IMR-90 (cell line): ENCODE measurements around the gene LIN7B. TPM values are rescaled to one million over a fixed set of nuclear protein-coding genes. Genes with fewer than 3 reads are reported as not detected.

Experiments used
- ATAC-seq: fragments of 200-7000 bp; cut with Tn5 transposase; 2 replicates; pipeline ENCODE4 v1.9.1; 2020; ENCODE audit warnings: low read depth, mild to moderate bottlenecking, moderate library complexity
- BruUV-seq: library from RNA; stranded (reverse); fragments of 400-500 nt; replicated peaks from 2 replicates; lab custom pipeline; 2021; lab: Mats Ljungman, UMichigan
- CTCF ChIA-PET: fragments of 300-600 bp; formaldehyde crosslinking; extraction: SDS; loops from one replicate; lab custom pipeline; 2021; ENCODE audit warnings: antibody characterized with exemption; lab: Yijun Ruan, JAX
- POLR2A ChIA-PET: fragments of 300-600 bp; sonication (Branson Sonifier 250); formaldehyde crosslinking; loops from one replicate; lab custom pipeline; 2022; ENCODE audit warnings: antibody characterized with exemption; ENCODE audit not compliant: unreplicated experiment; lab: Charles Lee
- DNase-seq: peaks from one replicate; pipeline ENCODE4 v3.0.0; 2013
- H2AFZ ChIP-seq: replicated peaks from 2 replicates; pipeline ENCODE3; 2013; ENCODE audit warnings: low read length, mild to moderate bottlenecking; ENCODE audit not compliant: poor library complexity
- H2AK5ac ChIP-seq: 2 replicates; pipeline ENCODE4 v1.6.1; 2013; ENCODE audit warnings: low read depth, low read length, inconsistent platforms
- H2AK9ac ChIP-seq: replicated peaks from 2 replicates; pipeline ENCODE3; 2013; ENCODE audit warnings: mild to moderate bottlenecking, low read depth, low read length, moderate library complexity; ENCODE audit not compliant: poor library complexity
- H2BK120ac ChIP-seq: 2 replicates; pipeline ENCODE4 v1.6.1; 2013; ENCODE audit warnings: low read depth, low read length, inconsistent platforms
- H2BK15ac ChIP-seq: 3 replicates; pipeline ENCODE4 v1.6.1; 2013; ENCODE audit warnings: low read depth, low read length, inconsistent platforms
- H2BK20ac ChIP-seq: 2 replicates; pipeline ENCODE4 v1.6.1; 2013; ENCODE audit warnings: low read depth, mild to moderate bottlenecking, inconsistent platforms, low read length, moderate library complexity
- H2BK5ac ChIP-seq: 2 replicates; pipeline ENCODE4 v1.6.1; 2013; ENCODE audit warnings: mild to moderate bottlenecking, low read depth, low read length, inconsistent platforms; ENCODE audit not compliant: poor library complexity, severe bottlenecking
- H3K14ac ChIP-seq: replicated peaks from 2 replicates; pipeline ENCODE4 v1.6.1; 2013; ENCODE audit warnings: low read depth, low read length, inconsistent platforms
- H3K18ac ChIP-seq: 2 replicates; pipeline ENCODE4 v1.6.1; 2013; ENCODE audit warnings: low read depth, low read length, control low read depth
- H3K23ac ChIP-seq: 2 replicates; pipeline ENCODE4 v1.6.1; 2013; ENCODE audit warnings: low read depth, low read length, inconsistent platforms
- H3K27ac ChIP-seq: 2 replicates; pipeline ENCODE4 v1.5.1; 2013; ENCODE audit warnings: mild to moderate bottlenecking, control low read depth, low read length; ENCODE audit not compliant: insufficient read depth
- H3K27me3 ChIP-seq: 2 replicates; pipeline ENCODE4 v1.6.1; 2013; ENCODE audit warnings: low read length; ENCODE audit not compliant: control insufficient read depth, insufficient read depth
- H3K36me3 ChIP-seq: 2 replicates; pipeline ENCODE4 v1.6.1; 2013; ENCODE audit warnings: low read length, mixed read lengths; ENCODE audit not compliant: control insufficient read depth, insufficient read depth
- H3K4ac ChIP-seq: 2 replicates; pipeline ENCODE4 v1.6.1; 2013; ENCODE audit warnings: low read depth, low read length, inconsistent platforms
- H3K4me1 ChIP-seq: 2 replicates; pipeline ENCODE4 v1.6.1; 2013; ENCODE audit warnings: low read length, mixed read lengths; ENCODE audit not compliant: control insufficient read depth, insufficient read depth
- H3K4me2 ChIP-seq: 2 replicates; pipeline ENCODE4 v1.6.1; 2013; ENCODE audit warnings: low read depth, mild to moderate bottlenecking, control low read depth, low read length, moderate library complexity
- H3K4me3 ChIP-seq: 2 replicates; pipeline ENCODE4 v1.5.1; 2013; ENCODE audit warnings: low read depth, mild to moderate bottlenecking, control low read depth, low read length, moderate library complexity; ENCODE audit not compliant: insufficient read depth
- H3K56ac ChIP-seq: 2 replicates; pipeline ENCODE4 v1.6.1; 2013; ENCODE audit warnings: low read length, inconsistent platforms; ENCODE audit not compliant: insufficient read depth; ENCODE audit errors: extremely low read depth
- H3K79me1 ChIP-seq, 2 experiments: 2 replicates each; pipeline ENCODE4 v1.6.1; 2013; ENCODE audit warnings: low read length in 2 of 2, inconsistent platforms in 1 of 2, low read depth in 1 of 2
- H3K9ac ChIP-seq: 2 replicates; pipeline ENCODE4 v1.6.1; 2013; ENCODE audit warnings: low read depth, low read length, control low read depth
- H3K9me1 ChIP-seq: 2 replicates; pipeline ENCODE4 v1.6.1; 2013; ENCODE audit warnings: low read length, inconsistent platforms; ENCODE audit not compliant: insufficient read depth
- H3K9me3 ChIP-seq: 2 replicates; pipeline ENCODE4 v1.6.1; 2013; ENCODE audit warnings: low read length; ENCODE audit not compliant: control insufficient read depth, insufficient read depth
- H4K20me1 ChIP-seq: 2 replicates; pipeline ENCODE4 v1.6.1; 2013; ENCODE audit warnings: low read length, inconsistent platforms; ENCODE audit not compliant: insufficient read depth
- H4K5ac ChIP-seq: 2 replicates; pipeline ENCODE4 v1.6.1; 2013; ENCODE audit warnings: mild to moderate bottlenecking, low read depth, low read length, control low read depth
- H4K8ac ChIP-seq, 2 experiments: 2 replicates each; pipeline ENCODE4 v1.6.1; 2013; ENCODE audit warnings: low read depth in 2 of 2, low read length in 2 of 2, control low read depth in 1 of 2, inconsistent platforms in 1 of 2
- H4K91ac ChIP-seq: 2 replicates; pipeline ENCODE4 v1.6.1; 2013; ENCODE audit warnings: low read depth, low read length, inconsistent platforms; ENCODE audit not compliant: insufficient read depth
- CHD1 ChIP-seq: IDR thresholded peaks from 2 replicates; pipeline ENCODE4 v1.6.1; 2012; ENCODE audit warnings: low read depth, low read length, improper control_type of control experiment
- MAZ ChIP-seq: IDR thresholded peaks from 2 replicates; pipeline ENCODE4 v1.6.1; 2012; ENCODE audit warnings: low read depth, mild to moderate bottlenecking, low read length, improper control_type of control experiment, moderate library complexity, borderline replicate concordance
- WGBS, 2 experiments: methylation state at CpG; one replicate each; pipeline versions ENCODE4 v1.1.5 to v1.1.7; 2013; ENCODE audit warnings: missing lambda C conversion rate in 2 of 2; ENCODE audit not compliant: insufficient read length in 1 of 2; ENCODE audit errors: extremely low coverage in 2 of 2; 5-methylcytosine and 5-hydroxymethylcytosine counted together
- dilution Hi-C: fragments of 300-500 bp; cut with HindIII; formaldehyde crosslinking; loops from one replicate; pipeline ENCODE4 v1.14.3; 2018; ENCODE audit warnings: low sequenced_read_pairs; ENCODE audit not compliant: unreplicated experiment
- in situ Hi-C: fragments of 300-500 bp; cut with MboI; formaldehyde crosslinking; loops from 3 replicates; pipeline ENCODE4 v1.14.3; 2019; ENCODE audit warnings: low sequenced_read_pairs, inconsistent platforms, mixed read lengths
- intact Hi-C: fragments of 100-400 bp; cut with micrococcal nuclease; formaldehyde crosslinking; loops from 2 replicates; pipeline ENCODE4 v1.10.0; 2022
- polyA plus RNA-seq, 3 experiments: library from polyadenylated mRNA; depleted of rRNA; stranded (reverse); fragments of >200 nt; gene quantifications; 2 replicates each; pipeline ENCODE4 v1.2.3, GENCODE V29; 2012; ENCODE audit warnings: low replicate concordance in 1 of 3
- total RNA-seq: library from RNA; depleted of rRNA; stranded (reverse); fragments of >200 nt; gene quantifications from 2 replicates; pipeline ENCODE4 v1.2.3, GENCODE V29; 2012
- TF ChIP-seq, protein P1 (sequence below): conservative IDR thresholded peaks from 2 replicates; pipeline ENCODE4 v1.5.1; 2012; ENCODE audit warnings: mild to moderate bottlenecking, low read depth, low read length, improper control_type of control experiment
- TF ChIP-seq, protein P2 (sequence below): fragments of 150-350 bp; IDR thresholded peaks from 2 replicates; pipeline ENCODE4 v1.6.1; 2017; ENCODE audit warnings: mild to moderate bottlenecking, antibody characterized with exemption, low read length, low read depth

The LIN7B gene
- total and polyA plus RNA-seq, 2 of the 4 experiments (the other 2 are of a cell fraction), result 3.8 to 8.0 TPM

DNA sequence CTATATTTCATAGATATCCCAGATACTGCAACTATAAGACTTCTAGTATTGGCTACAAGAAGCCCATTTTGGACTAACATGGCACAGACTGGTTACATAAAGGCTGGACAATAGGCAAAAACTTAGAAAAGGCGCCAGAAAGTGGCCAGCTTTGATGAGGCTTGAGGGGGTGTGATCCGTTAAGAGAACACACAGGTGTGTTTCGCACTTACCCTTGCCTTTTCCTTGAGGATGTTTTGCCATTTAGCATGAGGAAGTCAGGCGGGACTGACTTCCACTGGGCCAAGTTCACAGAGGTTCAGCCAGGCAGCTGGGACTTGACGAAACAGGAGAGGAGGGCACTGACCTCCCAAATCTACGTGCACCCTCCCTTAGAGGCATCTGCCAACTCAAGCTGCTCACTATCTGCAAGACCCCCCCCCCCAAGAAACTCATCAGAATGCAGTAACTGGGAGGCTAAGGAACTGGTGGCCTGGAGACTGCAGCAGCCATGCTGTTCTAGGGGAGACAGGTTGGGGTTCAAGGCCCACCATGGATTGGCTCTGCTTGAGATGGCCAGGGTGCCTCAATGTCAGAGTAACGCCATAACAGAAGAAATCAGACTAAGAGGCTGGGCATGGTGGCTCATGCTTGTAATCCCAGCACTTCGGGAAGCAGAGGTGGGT, 4.5 kb upstream of the LIN7B start:
- POLR2A ChIA-PET, result no interaction called here
- no peak overlapping the region for H2AFZ ChIP-seq

More for the DNA sequence above, 4.5 kb upstream of the LIN7B start:
- Histone ChIP-seq H2BK5ac (no peak overlapping the region), H3K79me1 (peaks cover 8 to 44% of the 10 kb centered on the region in 2 experiments; a peak in 3 of 4 replicates), H3K56ac (no peak overlapping the region), H3K9ac (no peak overlapping the region), H2BK120ac (no peak overlapping the region), H4K91ac (no peak overlapping the region), H3K18ac (no peak overlapping the region), H3K14ac (no peak overlapping the region), H3K4ac (no peak overlapping the region), H4K8ac (no peak overlapping the region), H3K36me3 (peaks cover 46% of the 10 kb centered on the region), H3K9me1 (peaks cover 15% of the 10 kb centered on the region), H4K20me1 (peaks cover 31% of the 10 kb centered on the region), H2AK5ac (0 out of 2 replicates have a peak overlapping the region, but pooled peaks have one; percentile 8), H3K9me3 (no peaks in the 10 kb centered on the region), H3K23ac (no peak overlapping the region), H2BK20ac (no peak overlapping the region), H3K4me2 (no peak overlapping the region), H3K4me1 (peaks cover 4% of the 10 kb centered on the region), H2BK15ac (no peak overlapping the region), H2AK9ac (no peak overlapping the region), H3K27ac (no peak overlapping the region), H4K5ac (no peak overlapping the region), H3K27me3 (no peaks in the 10 kb centered on the region), H3K4me3 (no peak overlapping the region)
- DNase-seq, result no peak
- dilution Hi-C loops, result no loop called here
- no peak for ATAC-seq
- TF ChIP-seq, protein P1, sequence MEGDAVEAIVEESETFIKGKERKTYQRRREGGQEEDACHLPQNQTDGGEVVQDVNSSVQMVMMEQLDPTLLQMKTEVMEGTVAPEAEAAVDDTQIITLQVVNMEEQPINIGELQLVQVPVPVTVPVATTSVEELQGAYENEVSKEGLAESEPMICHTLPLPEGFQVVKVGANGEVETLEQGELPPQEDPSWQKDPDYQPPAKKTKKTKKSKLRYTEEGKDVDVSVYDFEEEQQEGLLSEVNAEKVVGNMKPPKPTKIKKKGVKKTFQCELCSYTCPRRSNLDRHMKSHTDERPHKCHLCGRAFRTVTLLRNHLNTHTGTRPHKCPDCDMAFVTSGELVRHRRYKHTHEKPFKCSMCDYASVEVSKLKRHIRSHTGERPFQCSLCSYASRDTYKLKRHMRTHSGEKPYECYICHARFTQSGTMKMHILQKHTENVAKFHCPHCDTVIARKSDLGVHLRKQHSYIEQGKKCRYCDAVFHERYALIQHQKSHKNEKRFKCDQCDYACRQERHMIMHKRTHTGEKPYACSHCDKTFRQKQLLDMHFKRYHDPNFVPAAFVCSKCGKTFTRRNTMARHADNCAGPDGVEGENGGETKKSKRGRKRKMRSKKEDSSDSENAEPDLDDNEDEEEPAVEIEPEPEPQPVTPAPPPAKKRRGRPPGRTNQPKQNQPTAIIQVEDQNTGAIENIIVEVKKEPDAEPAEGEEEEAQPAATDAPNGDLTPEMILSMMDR, result no peak
- TF ChIP-seq, protein P2, sequence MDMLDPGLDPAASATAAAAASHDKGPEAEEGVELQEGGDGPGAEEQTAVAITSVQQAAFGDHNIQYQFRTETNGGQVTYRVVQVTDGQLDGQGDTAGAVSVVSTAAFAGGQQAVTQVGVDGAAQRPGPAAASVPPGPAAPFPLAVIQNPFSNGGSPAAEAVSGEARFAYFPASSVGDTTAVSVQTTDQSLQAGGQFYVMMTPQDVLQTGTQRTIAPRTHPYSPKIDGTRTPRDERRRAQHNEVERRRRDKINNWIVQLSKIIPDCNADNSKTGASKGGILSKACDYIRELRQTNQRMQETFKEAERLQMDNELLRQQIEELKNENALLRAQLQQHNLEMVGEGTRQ, result no peak
- TF ChIP-seq CHD1 (no peak), MAZ (no peak)
- in situ Hi-C loops, result no loop called here
- 100% methylated on average over 2 of the region's 8 CpGs; no CpG with 5 or more reads in 1 of the 2 experiments for WGBS, 2 experiments
- CTCF ChIA-PET, result interaction anchor here (1.1 to 1.5 kb wide), 2 partner anchors 12 to 89 kb away, joined by 3 to 4 read pairs; no protein-coding TSS in a partner anchor
- intact Hi-C loops, result loop anchor here (5.0 kb wide), 1 partner anchor 88 kb away; no protein-coding TSS in a partner anchor
- no TSS peak for BruUV-seq
